Spleen (tissue), 7 donors: ENCODE data around the gene IFNL1.

ENCODE experiments used
- CTCF ChIP-seq, 11 experiments: fragments of 200-600 bp in 7 of 11; fragments of 450-650 bp in 4 of 11; sonication (generic) in 4 of 11; IDR thresholded peaks in 8 of 11; conservative IDR thresholded peaks in 3 of 11; 1 replicate in 7 of 11; 2 replicates in 4 of 11; pipeline versions ENCODE4 v1.4.0 to v1.8.0; 2016 to 2021; ENCODE audit warnings: antibody characterized with exemption in 11 of 11, inconsistent platforms in 4 of 11, mild to moderate bottlenecking in 1 of 11
- POLR2A ChIP-seq, 3 donors: fragments of 450-650 bp; IDR thresholded peaks; one replicate each; pipeline ENCODE4 v1.5.1; 2017; ENCODE audit warnings: antibody characterized with exemption in 3 of 3, mild to moderate bottlenecking in 1 of 3
- POLR2AphosphoS5 ChIP-seq, 3 donors: sonication (generic); formaldehyde crosslinking; IDR thresholded peaks; one replicate each; pipeline ENCODE4 v1.5.1; 2017; ENCODE audit warnings: antibody characterized with exemption in 3 of 3
- donor health status: DM: no; HTN: no; CAD: no; lungs with moderate emphysema.
- donor health status: DM: no; HTN: no; CAD: no.
- donor health status: DM: no; HTN: no; CAD: no.

GRCh38 chr19:39334444-39334976 is 38.3 kb downstream of the IFNL1 start:
- TF ChIP-seq POLR2AphosphoS5 (IDR thresholded peaks at IDR 0.05) (no peak), CTCF (IDR thresholded peaks at IDR 0.05 in 8 of 11, conservative IDR thresholded peaks at IDR 0.05 in 3 of 11) (no peak), POLR2A (IDR thresholded peaks at IDR 0.05) (no peak)
